Fibroblast of mammary gland (primary cell): ENCODE results near the gene ACADS.
"Not testable (repeated sequence)": the region's sequence is repeated elsewhere in the genome, so short reads cannot be mapped to it uniquely, and the experiment has no call there.

ENCODE experiments used
- DNase-seq: peaks from one replicate; pipeline ENCODE4 v3.0.0-alpha.2; 2010; ENCODE audit warnings: low read depth
- H3K4me3 ChIP-seq: 2 replicates; pipeline ENCODE4 v1.5.1; 2011; ENCODE audit warnings: low read depth, mild to moderate bottlenecking, low read length, moderate library complexity; ENCODE audit not compliant: control insufficient read depth
- CTCF ChIP-seq: conservative IDR thresholded peaks from 2 replicates; pipeline ENCODE4 v1.5.1; 2011; ENCODE audit warnings: low read depth, low read length, inconsistent platforms; ENCODE audit not compliant: control insufficient read depth, insufficient read depth

ACADS gene

DNA sequence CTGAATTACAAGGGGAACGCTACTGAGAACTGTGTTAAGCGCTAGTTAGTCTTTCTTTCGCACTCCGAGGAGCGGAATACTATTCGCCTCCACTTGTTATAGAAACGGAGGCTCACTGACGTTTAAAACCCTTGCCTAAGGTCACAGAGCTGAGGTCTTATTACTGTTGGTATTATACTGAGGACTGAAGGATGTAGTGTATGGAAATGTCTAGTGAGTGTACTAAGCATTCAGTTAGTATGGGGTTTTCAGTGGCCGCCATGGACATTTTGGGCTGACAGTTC is 826 bp downstream of the ACADS start:
- DNase-seq = no peak
- no peak overlapping the region for H3K4me3 ChIP-seq
- no peak for TF ChIP-seq CTCF

DNA sequence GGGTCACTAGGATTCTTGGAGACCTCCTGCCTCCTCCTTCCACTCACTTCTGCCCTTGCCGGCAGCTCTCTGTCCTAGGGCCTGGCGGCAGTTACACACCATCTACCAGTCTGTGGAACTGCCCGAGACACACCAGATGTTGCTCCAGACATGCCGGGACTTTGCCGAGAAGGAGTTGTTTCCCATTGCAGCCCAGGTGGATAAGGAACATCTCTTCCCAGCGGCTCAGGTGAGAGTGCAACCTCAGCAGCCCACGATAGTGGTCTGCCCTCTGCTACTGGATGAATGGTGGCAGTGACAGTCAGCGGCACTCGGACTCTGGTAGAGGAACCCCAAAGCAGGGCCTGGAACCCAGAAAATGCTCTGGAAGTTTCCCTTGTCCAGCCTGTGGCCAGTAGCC is 1.3 kb downstream of the ACADS start:
- no peak for TF ChIP-seq CTCF
- no peak overlapping the region for H3K4me3 ChIP-seq
- no peak for DNase-seq

- DNase-seq, H3K4me3 ChIP-seq: not testable (repeated sequence)
These were observed 6.6 kb downstream of the ACADS start for GRCh38 chr12:120732198-120732597.

GRCh38 chr12:120733574-120733973 is 7.9 kb downstream of the ACADS start:
- TF ChIP-seq CTCF = no peak
- no peak overlapping the region for H3K4me3 ChIP-seq
- DNase-seq = no peak

DNA sequence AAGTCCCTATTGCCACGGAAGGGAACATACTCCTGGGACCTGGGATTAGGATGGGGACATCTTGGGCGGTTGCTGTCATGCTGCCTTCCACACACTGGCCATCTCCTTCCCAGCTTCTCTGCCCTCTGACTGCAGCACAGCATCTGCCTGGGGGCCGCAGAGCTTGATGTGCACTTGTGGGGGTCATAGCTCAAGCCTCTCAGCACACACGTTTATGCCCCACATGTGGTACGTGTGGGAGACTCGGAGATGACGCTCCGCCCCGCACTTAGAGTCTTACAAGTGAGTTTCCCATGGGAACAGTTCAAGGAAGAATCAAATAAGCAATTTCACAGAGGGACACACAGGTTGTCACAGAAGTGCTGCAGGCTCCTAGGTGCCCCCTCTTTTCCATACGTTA is 8.6 kb downstream of the ACADS start:
- no peak overlapping the region for H3K4me3 ChIP-seq
- no peak for TF ChIP-seq CTCF
- DNase-seq = no peak

GRCh38 chr12:120735181-120735580 is 9.6 kb downstream of the ACADS start:
- DNase-seq = no peak
- H3K4me3 ChIP-seq = no peak overlapping the region

More at GRCh38 chr12:120735181-120735580, 9.6 kb downstream of the ACADS start:
- no peak for TF ChIP-seq CTCF
